Stimulated activated CD8-positive, alpha-beta memory T cell treated with anti-CD3 and anti-CD28 coated beads, Interleukin-4, amount 100 ng/mL, for 1 hour (primary cell): ENCODE measurements around the gene MFAP5.

Experiments used
- DNase-seq, 2 donors: peaks; one replicate each; pipeline ENCODE4 v3.0.0-alpha.2; 2020; ENCODE audit warnings: low read depth in 2 of 2, low spot score in 1 of 2

Gene MFAP5, protein sequence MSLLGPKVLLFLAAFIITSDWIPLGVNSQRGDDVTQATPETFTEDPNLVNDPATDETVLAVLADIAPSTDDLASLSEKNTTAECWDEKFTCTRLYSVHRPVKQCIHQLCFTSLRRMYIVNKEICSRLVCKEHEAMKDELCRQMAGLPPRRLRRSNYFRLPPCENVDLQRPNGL

DNA sequence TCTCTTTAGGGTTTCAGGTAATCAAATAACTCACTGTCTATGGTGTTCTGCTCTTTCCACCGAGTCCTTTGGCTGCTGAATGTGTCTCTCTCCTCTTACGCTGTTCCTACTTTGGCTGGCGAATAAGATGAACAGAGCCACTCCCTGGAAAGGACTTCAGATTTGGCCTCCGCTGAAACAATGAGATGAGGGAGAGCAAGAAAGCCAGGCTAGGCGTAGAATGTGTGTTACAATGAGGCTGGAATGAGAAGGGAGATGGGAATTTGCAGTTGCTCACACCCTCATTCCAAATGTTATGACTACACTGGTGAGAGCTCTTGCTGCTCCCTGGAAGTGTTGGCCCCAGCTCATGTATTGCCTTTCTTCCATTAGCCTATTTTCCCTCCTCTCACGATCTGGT lies at the start of gene MFAP5:
MFAP5 (minus strand) TSS at position 234 of the 400 bp plus-strand sequence. CDS start 722 bp downstream, outside the sequence.
- DNase-seq: no peak

DNA sequence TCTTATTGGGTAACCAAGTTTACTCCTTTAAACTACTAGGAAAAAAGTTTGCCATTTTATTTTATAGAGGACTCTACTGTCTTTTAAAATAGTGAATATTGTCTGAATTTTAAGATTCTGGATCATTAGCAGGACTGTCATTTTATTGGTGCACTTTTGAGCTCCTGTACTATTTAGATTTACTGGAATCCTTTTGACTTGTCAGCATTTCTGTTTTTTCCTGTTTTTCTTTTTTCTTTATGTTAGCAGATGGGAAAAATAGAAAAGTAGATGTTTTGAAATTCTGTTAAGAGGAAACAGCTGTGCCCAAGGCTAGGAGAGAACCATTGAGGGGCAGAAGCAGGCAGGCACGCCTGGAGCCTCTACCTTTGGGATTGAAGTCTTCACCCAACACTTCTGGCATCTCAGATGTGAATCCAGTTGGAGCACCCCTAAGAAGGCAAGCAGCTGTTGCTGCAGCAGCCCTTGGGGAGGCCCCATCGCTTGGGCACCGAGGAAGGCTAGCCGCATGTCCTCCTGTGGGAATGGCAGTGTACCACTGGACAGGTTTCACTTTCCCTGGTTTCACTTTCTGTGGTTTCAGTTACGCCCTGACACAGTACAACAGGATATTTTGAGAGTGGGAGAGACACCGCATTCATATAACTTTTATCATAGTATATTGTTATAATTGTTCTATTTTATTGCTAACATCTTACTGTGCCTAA lies 46.7 kb upstream of the MFAP5 start:
- no peak for DNase-seq

DNA sequence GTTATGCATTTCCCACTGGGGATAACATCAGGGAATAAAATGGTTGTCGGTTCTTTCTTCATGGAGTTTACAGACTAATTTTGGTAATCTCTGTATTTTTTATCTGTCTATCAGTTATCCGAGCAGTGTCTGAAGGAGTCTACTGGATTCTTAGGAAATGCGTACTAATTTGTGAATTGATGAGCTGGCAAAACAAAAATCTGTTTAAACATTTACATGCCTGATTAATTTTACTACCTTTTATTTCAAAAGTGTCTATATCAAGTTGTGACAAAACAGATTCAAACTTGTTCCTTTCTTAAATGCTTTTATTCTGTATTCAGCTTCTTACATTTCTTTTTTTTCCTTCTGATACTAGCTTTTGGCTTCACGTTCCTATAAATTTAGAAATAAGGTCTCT lies 39.5 kb upstream of the MFAP5 start:
- no peak for DNase-seq

DNA sequence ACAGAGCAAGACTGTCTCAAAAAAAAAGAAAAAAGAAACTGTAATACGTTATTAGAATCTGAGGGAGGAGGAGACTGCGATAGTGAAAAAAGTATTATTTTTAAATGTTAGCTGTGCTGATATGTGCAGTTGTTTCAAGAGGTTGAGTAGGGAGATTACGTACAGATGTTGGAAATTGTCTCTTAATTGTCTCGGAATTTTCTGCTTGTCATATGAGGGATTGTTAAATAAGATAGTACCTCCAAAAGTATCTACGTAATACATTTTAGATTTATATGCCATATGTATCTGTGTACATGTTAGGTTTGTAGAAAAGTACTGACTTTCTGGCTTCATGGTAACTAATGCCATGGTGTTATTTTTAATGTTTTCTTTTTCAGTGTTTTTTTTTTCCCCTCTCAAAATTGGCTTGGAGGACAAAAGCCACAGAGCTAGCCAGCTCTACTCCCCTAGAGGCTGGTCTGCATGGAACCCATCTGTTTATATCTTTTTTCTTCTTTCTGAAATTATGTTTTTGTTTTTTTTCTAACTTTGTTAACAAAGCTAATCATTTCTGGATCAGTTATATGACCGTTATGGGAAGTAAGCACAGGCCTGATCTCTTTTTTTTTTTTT lies 38.5 kb upstream of the MFAP5 start:
- no peak for DNase-seq

DNA sequence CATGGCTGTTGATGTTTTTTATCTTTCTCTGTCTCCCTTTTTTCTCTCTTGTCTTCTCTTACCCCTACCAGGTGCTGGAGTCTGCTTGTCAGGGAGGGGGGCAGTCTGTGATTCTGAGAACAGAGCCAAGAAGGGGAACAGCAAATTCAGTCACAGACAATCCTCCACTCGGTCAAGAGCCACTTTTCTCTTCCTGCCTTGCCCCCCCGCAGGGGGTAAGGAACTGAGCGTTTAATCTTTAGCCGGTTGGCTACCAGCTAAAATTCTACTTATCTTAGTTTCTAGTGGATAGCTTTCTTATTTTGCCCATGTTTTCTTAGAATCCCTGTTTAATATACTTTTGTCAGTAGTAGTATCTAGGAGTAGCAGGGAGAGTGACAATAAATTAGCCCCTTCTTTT lies 37.1 kb upstream of the MFAP5 start:
- no peak for DNase-seq

DNA sequence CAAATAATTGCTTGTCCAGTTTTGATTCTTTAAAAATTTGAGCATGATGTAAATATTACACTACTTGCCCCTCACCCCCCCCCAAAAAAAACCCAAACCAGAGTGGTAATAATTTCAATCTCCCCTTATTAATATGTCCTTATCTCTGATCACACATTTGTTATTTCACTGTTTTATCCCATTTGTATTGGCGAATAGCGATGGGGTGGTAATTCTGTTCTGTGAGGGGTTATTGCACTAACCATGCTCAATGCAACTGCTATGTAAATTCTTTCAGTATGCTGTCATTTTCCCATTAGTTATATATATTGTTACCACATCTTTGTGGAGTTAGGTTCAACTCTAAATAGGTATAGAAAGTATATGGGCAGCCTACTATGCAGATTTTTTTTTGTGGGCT lies 36.3 kb upstream of the MFAP5 start:
- no peak for DNase-seq

DNA sequence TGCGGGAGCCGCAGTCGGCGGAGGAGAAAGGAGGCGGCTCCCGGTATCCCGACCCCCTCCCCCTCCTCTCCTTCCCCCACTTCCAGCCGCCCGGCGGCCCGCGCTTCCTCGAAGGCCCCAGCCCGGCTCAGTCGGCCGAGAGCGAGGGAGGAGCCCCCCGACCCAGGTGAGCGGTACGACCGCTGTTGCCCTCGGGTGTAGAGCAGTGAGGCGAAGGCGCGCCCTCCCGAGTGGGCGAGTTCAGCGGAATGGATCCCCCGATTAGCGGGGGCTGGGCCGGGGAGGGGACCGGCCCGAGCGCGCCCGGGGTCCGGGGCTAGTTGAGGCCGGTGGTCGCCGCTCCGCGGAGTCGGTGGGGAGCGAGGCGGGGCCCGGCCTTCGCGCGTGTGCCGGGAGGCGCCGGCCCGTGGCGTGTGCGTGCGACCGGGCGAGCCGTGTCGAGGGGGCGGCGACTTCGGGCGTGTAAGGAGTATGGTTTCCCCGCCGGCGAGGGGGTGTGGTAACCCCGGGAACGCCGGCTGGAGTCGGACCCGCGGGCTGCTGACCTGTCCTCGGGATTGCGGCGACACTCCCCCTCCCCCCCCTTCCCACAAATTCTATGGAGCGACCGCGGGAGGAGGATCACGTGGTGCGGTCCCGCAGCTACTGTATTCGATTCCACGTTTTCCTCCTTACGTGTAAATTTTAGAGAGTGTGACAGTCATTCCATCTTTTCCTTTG lies 35.7 kb upstream of the MFAP5 start:
- DNase-seq: peak in 1 of 2 donors; percentile 13

DNA sequence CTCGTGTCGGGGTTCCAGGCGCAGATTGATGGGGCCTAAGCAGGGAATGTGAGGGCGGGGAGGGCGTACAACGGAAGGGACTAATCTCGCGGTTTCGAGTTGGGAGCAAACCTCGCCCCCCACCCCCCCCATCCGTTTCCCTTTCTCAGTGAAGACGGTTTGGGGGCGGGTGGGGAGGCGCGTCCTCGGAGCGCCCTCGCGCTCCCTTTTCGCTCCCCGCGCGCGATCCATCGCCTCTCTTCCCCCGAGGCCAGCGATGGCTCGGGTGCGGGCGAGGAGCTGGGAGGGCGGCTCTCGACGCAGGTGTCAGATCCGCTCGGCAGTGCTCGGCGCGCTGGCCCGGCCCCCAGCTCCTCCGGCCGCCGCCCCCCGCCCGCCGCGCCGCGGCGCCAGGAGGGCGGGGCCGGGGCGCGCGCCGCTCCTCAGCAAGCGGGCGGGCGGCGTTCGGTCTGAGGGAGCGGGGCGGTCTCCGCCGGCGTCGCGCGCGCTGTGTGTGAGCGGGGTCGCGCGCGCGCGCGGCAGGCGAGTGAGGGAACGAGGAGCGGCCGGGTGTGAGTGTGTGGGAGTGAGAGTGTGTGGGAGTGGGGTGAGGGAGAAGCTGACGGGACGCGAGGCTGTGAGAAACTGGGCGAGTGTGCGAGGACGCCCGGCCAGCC lies 35.0 kb upstream of the MFAP5 start, which contains the start of gene RIMKLB:
RIMKLB (plus strand) TSS at position 516 of the 656 bp plus-strand sequence. CDS start 15,876 bp downstream, outside the sequence.
- DNase-seq: peak; percentile 53 to 64

DNA sequence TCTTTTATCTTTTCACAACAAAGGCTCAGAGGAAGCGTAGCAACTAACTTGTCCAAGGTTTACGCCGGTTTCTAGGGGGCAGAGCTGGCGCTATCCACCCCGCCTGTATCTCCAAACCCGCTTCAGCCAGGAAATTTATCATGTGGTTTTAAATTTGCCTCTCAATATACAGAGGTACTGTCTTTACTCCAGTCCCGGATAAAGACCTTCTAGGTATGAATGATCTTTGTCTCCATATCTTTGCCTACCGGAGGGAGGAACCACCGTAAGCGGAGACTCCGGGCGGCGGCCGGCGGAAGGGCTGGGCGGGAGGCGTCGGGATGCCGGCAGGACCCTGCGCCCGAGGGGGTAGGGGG lies 34.5 kb upstream of the MFAP5 start:
- no peak for DNase-seq

DNA sequence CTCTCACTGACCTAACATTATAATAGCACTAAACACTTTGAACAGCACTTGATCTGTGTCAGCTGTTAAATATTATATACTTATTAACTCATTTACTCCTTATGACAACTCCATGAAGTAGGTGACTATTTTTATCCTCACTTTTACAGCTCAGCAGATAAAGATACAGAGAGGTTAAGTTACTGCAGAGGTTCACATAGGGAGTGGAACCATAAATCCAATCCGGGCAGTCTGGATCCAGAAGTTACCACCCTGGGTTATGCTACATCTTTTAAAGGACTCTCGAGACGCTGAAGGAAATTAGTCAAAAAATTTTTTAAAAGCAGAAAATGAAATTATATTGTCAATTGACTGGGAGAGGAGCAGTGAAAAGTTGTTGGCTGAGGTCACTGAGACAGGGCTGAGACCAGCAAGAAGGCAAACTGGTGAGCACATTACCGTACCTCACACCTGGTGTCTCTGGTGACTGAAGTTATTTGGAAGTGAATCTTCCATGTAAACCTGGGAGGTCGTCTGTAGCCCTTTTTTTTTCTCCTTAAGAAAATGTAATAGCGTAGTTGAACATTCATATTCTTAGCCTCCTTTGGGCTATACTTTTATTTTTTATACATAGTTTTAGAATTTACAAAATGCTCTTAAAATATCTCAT lies 33.9 kb upstream of the MFAP5 start:
- no peak for DNase-seq

DNA sequence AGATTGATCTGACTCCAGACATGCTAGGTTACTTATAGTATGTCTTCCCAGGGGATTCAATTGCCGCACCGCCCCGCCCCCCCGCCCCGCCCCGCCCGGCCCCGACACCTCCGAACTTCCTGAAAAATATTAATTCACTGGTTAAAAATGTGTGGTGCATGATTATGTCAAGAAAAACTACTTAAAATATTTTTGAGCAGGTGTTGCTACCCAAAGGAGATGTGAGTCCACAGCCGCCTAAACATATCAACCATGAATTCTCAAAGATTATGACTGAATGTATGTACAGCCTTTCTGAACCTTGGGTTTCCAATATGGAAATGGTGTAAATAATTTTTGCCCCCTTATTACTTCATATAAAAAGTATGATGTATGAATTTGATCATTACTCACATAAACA lies 32.5 kb upstream of the MFAP5 start:
- DNase-seq: no peak

DNA sequence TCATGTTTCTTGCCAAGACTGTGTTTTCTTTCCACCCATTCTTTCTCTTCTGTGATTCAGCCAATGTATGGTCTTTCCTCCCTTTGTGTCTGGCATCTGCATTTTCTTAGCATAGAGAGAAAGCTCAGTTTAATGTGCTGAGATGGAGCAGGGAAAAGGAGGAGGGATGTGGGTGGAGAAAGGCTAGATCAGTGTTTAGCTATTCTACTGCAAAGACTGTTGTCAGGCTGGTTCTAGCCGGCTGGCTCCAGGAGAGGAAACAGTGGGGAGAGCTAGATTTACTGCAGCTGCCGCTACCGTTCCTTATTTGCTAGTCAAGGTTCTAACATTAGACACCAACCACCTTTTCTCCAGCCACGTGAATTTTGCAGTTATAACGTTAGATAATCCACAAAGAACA lies 29.9 kb upstream of the MFAP5 start:
- DNase-seq: no peak

DNA sequence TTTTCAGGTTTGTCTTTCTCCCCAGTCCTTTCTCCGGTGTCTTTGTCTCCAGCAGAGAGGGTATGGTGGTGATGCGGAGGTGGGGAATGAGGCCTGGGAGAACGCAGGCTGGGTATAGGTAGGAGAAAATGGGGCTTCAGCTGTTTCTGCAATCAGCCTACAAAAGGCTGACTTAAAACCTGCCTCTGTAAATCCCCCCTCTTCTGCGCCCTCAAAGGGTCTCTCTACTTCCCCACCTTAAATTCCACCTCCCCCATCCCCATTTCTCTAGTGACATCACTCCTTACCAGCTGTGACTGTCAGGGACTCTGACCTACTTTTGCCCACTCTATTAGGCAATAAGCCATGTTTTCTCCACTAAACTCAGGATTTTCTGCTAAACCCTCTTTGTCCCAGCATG lies 27.1 kb upstream of the MFAP5 start:
- DNase-seq: no peak

DNA sequence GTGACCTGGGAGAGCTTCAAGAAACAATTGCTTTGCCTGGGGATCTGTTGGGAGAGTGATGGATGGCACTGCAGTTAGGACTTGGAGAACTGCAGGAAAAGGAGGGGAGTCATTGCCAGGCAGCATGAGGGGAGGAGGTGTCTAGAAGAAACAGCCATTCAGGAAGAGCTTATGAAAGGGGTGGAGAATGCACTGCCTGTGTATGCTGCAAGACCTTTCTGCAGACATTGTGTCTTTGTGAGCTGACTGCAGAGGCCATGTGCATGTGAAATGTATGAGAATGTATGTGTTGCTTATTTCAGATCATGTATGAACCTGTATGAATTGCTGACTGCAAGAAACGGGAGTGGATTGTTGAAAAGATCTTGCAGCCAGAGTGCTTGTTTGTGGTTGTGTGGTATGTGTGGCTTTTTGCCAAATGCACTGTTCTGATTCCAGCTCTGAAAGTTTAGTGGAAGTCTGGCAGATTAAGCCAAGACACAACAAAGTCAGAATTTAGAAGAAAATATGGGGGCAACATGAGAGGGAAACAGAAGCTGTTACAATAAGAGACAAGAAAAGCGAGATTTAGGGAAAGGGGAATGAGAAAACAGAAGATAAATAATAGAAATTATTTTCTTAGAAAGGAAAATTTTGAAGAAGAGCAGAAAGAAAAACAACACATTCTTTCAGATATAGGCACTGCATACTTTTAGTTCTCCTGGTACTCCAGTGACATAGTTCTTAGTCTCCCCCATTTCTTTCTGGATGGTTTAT lies 25.4 kb upstream of the MFAP5 start:
- DNase-seq: no peak

DNA sequence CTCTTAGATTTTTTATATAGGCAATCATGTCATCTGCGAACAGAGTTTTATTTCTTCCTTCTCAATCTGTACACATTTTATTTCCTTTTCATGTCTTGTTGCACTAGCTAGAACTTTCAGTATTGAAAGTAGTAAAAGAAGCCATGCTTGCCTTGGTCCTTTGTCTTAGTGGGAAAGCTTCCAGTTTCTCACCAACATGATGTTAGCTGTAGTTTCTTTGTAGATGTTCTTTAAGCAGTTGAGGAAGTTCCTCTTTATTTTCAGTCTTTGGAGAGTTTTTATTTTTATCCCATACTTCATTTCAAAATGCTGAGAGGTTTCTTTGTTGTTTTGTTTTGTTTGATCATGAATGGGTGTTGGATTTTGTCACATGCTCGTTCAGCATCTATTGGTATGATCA lies 22.4 kb upstream of the MFAP5 start:
- no peak for DNase-seq

DNA sequence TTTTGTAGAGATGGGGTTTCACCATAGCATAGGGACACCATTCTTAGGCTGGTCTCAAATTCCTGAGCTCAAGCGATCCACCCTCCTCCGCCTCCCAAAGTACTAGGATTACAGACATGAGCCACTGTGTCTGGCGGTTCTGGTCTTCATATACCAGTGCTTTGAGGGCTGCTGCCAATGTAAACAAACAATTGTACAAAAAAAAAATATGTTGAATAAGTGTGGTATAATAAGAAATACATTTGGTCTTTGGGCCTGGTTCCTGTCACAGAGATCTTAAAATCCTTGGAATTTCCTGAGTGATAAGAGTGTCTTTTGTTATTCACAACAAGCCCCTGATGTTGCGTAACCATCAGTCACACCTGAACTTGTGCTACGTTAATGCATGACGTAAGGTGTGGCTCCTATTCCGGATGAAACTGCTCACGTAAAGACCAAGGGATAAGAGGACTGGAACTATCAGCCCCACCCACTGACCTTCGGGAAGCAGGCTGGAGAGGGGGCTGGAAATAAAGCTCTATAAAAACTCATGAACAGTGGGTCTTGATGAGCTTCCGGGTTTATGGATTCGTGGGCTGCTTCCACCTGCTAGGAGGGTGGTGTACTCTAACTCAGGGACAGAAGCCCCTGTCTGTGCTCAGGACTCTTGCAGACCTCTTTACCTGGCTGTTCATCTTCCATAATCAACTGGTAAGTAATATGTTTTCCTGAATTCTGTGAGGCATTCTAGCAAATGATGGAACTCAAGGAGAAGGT lies 18.7 kb upstream of the MFAP5 start:
- no peak for DNase-seq

DNA sequence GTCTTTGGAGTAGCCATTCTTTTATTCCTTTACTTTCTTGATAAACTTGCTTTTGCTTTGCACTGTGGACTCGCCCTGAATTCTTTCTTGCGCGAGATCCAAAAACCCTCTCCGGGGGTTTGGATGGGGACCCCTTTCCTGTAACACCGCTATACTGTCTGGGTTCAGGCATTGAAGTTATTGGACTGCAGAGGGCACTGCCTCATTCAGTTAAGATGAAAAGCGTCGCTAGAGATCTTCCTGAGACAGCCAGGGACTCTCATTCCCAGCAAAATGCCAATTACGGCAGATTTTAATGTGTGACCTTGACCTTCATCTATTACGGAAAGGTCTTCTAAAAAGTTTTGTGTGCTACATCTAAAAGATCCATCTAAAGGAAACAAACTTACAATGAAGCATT lies 17.9 kb upstream of the MFAP5 start:
- no peak for DNase-seq

DNA sequence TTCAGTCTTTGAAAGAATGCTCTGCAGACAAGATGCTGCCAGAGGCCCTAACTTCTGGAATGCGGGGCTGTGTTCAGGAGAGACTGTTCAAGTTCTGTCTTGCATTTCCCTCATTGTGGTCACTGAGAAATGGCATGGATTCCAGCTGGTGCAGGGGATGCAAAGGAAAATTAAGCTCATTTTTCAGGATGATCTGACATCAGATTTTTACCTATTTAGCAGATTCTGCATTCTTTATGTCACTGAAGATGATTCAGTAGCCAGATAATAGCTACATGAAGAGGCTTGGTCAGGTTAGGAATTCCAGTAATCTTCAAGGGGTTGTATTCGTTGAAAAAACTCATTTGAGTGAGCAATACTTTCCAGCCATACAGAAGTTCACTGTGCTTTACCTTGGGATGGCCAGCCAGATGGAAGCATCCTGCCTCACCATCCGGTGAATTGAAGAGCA lies 16.1 kb upstream of the MFAP5 start:
- no peak for DNase-seq

DNA sequence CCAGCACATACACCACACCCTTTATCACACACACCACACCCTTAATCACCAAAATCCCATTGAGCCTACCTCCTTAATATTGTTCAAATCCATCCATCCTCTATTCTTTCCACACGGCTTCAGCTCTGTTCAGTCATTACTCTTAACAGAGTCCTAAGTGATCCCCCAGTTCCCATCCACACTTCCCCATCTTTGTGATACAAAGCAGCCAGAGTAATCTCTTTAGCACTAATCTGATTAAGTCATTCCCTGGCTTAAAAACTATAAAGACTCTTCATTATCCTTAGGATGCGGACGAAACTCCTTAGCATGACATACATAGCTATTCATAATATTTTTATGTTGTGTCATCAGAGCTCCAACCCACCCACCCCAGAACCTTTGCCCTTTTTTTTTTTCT lies 14.7 kb upstream of the MFAP5 start:
- DNase-seq: no peak
